GM23248 (cell line): ENCODE data around the gene NAT14. TPM values are rescaled to one million over a fixed set of nuclear protein-coding genes. Genes with fewer than 3 reads are reported as not detected.

Source experiments
- DNase-seq: peaks from one replicate; pipeline ENCODE4 v3.0.0-alpha.2; 2015
- H2AFZ ChIP-seq: fragments of 200-600 bp; sonication (generic); 2 replicates; pipeline ENCODE4 v1.6.1; 2016; ENCODE audit warnings: antibody characterized with exemption
- H3F3A ChIP-seq: fragments of 200-600 bp; sonication (generic); 2 replicates; pipeline ENCODE4 v1.6.1; 2016; ENCODE audit warnings: mild to moderate bottlenecking, antibody characterized with exemption, mixed run types; ENCODE audit not compliant: insufficient read depth
- H3K27ac ChIP-seq: fragments of 200-600 bp; sonication (generic); 2 replicates; pipeline ENCODE4 v1.5.1; 2016; ENCODE audit warnings: mild to moderate bottlenecking
- H3K27me3 ChIP-seq: fragments of 200-600 bp; sonication (generic); replicated peaks from 2 replicates; pipeline ENCODE4 v1.6.1; 2016; ENCODE audit warnings: mild to moderate bottlenecking; ENCODE audit not compliant: insufficient read depth
- H3K36me3 ChIP-seq: fragments of 200-600 bp; sonication (generic); 2 replicates; pipeline ENCODE4 v1.6.1; 2016; ENCODE audit warnings: low read depth, mild to moderate bottlenecking
- H3K4me1 ChIP-seq: fragments of 200-600 bp; sonication (generic); 2 replicates; pipeline ENCODE4 v1.6.1; 2016; ENCODE audit warnings: mild to moderate bottlenecking; ENCODE audit not compliant: insufficient read depth
- H3K4me2 ChIP-seq: fragments of 200-600 bp; sonication (generic); one replicate; pipeline ENCODE4 v1.6.1; 2016; ENCODE audit warnings: mild to moderate bottlenecking; ENCODE audit not compliant: unreplicated experiment
- H3K4me3 ChIP-seq: fragments of 200-600 bp; sonication (generic); 2 replicates; pipeline ENCODE4 v1.5.1; 2016; ENCODE audit warnings: mild to moderate bottlenecking
- H3K79me2 ChIP-seq: fragments of 200-600 bp; sonication (generic); 2 replicates; pipeline ENCODE4 v1.6.1; 2016; ENCODE audit warnings: mild to moderate bottlenecking; ENCODE audit not compliant: insufficient read depth
- H3K9ac ChIP-seq: fragments of 200-600 bp; sonication (generic); 2 replicates; pipeline ENCODE4 v1.6.1; 2016; ENCODE audit warnings: mild to moderate bottlenecking
- H3K9me2 ChIP-seq: fragments of 200-600 bp; sonication (generic); 2 replicates; pipeline ENCODE4 v1.6.1; 2016; ENCODE audit warnings: mixed run types, mild to moderate bottlenecking, moderate library complexity; ENCODE audit not compliant: insufficient read depth
- H3K9me3 ChIP-seq: fragments of 200-600 bp; sonication (generic); one replicate; pipeline ENCODE4 v1.6.1; 2017; ENCODE audit warnings: low read depth
- H4K20me1 ChIP-seq: fragments of 200-600 bp; sonication (generic); 2 replicates; pipeline ENCODE4 v1.6.0; 2016; ENCODE audit not compliant: insufficient read depth
- EZH2 ChIP-seq: fragments of 200-600 bp; sonication (generic); IDR thresholded peaks from 2 replicates; pipeline ENCODE4 v1.6.1; 2018; ENCODE audit warnings: antibody characterized with exemption, mild to moderate bottlenecking; ENCODE audit not compliant: insufficient read depth, poor library complexity, severe bottlenecking
- EZH2phosphoT487 ChIP-seq: fragments of 200-600 bp; sonication (generic); IDR thresholded peaks from 2 replicates; pipeline ENCODE4 v1.6.1; 2018; ENCODE audit warnings: antibody characterized with exemption, moderate library complexity, mild to moderate bottlenecking, low read depth; ENCODE audit not compliant: insufficient read depth
- WGBS, 2 experiments: methylation state at CpG; one replicate each; pipeline ENCODE4 v1.1.6; 2015 to 2017; ENCODE audit warnings: low lambda C conversion rate in 2 of 2, low coverage in 1 of 2; ENCODE audit errors: missing lambda C conversion rate in 2 of 2; 5-methylcytosine and 5-hydroxymethylcytosine counted together
- in situ Hi-C: fragments of 300-500 bp; cut with MboI; formaldehyde crosslinking; loops from 2 replicates; pipeline ENCODE4 v1.15.0; 2020
- polyA plus RNA-seq: library from polyadenylated mRNA; unstranded; fragments of >200 nt; fragmentation: Nextera tagmentation; extraction: Ambion mirVana; gene quantifications from 2 replicates; pipeline ENCODE4 v1.2.1, GENCODE V29; 2016
- total RNA-seq: library from RNA; depleted of rRNA; stranded (reverse); fragments of >200 nt; shearing (Covaris generic); gene quantifications from 2 replicates; pipeline ENCODE4 v1.2.3, GENCODE V29; 2014

NAT14 gene
- total and polyA plus RNA-seq, 2 experiments from 2014 or later, result 12.0 to 13.4 TPM

DNA sequence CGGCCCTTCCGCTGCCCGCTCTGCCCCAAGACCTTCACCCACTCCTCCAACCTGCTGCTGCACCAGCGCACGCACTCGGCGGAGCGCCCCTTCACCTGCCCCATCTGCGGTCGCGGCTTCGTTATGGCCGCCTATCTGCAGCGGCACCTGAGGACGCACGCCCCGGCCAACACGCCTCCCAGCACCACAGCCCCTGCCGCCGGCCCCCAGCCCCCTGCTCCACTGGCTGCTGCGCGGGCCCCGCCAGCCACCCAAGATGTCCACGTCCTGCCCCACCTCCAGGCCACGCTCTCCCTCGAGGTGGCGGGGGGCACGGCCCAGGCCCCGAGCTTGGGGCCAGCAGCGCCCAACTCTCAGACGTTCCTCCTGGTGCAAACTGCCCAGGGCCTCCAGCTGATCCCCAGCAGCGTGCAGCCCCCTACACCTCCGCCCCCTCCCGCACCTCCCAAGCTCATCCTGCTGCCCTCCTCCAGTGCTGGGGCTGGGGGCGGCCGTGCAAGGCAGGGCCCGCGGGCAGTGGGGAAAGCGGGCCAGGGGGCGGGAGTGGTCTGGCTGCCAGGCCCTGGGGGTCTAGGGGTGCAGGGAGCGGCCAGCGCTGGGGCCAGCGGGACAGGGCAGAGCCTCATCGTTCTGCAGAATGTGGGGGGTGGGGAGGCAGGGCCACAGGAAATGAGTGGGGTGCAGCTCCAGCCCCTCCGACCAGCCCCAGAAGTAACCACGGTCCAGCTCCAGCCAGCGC lies 1.9 kb upstream of the NAT14 start:
- H3K36me3 ChIP-seq, result no peaks in the 10 kb centered on the region
- H3K4me1 ChIP-seq, result peaks cover 21% of the 10 kb centered on the region
- H3F3A ChIP-seq, result peaks cover 12% of the 10 kb centered on the region
- no peaks in the 10 kb centered on the region for H3K27me3 ChIP-seq
- 94 to 95% methylated on average over 16 to 47 of the region's 47 CpGs for WGBS, 2 experiments
- peaks cover 26% of the 10 kb centered on the region for H3K79me2 ChIP-seq
- TF ChIP-seq EZH2phosphoT487 (no peak), EZH2 (no peak)
- no peaks in the 10 kb centered on the region for H3K9me2 ChIP-seq
- H4K20me1 ChIP-seq, result no peaks in the 10 kb centered on the region
- no peak overlapping the region for H3K9ac ChIP-seq
- no peak overlapping the region for H3K27ac ChIP-seq
- no peak overlapping the region for H2AFZ ChIP-seq
- H3K4me2 ChIP-seq, result no peak overlapping the region
- no peak overlapping the region for H3K4me3 ChIP-seq
- in situ Hi-C loops, result no loop called here
- no peak for DNase-seq
- no peaks in the 10 kb centered on the region for H3K9me3 ChIP-seq

DNA sequence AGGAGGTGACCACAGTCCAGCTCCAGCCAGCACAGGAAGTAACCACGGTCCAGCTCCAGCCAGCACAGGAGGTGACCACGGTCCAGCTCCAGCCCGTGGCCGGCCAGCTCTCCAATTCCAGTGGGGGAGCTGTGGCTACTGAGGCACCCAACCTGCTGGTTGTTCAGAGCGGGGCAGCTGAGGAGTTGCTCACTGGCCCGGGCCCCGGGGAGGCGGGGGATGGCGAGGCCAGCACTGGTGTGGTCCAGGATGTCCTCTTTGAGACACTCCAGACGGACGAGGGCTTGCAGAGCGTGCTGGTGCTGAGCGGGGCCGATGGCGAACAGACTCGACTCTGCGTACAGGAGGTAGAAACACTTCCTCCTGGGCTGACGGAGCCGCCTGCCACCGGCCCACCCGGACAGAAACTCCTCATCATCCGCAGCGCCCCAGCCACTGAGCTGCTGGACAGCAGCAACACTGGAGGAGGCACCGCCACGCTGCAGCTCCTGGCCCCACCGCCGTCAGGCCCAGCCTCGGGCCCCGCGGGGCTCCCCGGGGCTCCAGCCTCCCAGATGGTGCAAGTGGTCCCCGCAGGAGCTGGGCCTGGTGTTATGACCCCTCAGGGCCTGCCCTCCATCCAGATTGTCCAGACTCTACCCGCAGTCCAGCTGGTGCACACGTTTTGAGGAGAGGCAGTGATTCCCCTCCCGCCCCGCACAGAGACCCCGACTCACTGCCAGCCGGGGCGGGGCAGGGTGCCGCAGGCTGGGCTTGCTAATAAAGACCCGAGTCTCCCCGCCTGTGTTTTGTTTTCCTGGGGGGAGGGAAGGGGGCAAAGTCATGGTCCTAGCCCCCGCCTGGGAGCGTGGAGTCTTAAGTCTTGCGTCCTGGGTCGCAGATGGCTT lies 1.0 kb upstream of the NAT14 start:
- in situ Hi-C loops, result no loop called here
- Histone ChIP-seq H2AFZ (no peak overlapping the region), H3K9me2 (no peaks in the 10 kb centered on the region), H3K27me3 (no peaks in the 10 kb centered on the region), H3K79me2 (peaks cover 18% of the 10 kb centered on the region), H3K9me3 (no peaks in the 10 kb centered on the region), H3K9ac (peak overlapping the region; percentile 86), H3K36me3 (no peaks in the 10 kb centered on the region), H4K20me1 (no peaks in the 10 kb centered on the region), H3K27ac (peak overlapping the region; percentile 97), H3K4me2 (peak overlapping the region; percentile 81), H3F3A (peaks cover 12% of the 10 kb centered on the region), H3K4me1 (peaks cover 24% of the 10 kb centered on the region), H3K4me3 (peak overlapping the region; percentile 80)
- WGBS, 2 experiments, result 86% methylated on average over 40 to 44 of the region's 46 CpGs
- TF ChIP-seq EZH2phosphoT487, result no peak
- TF ChIP-seq EZH2, result no peak
- no peak for DNase-seq

DNA sequence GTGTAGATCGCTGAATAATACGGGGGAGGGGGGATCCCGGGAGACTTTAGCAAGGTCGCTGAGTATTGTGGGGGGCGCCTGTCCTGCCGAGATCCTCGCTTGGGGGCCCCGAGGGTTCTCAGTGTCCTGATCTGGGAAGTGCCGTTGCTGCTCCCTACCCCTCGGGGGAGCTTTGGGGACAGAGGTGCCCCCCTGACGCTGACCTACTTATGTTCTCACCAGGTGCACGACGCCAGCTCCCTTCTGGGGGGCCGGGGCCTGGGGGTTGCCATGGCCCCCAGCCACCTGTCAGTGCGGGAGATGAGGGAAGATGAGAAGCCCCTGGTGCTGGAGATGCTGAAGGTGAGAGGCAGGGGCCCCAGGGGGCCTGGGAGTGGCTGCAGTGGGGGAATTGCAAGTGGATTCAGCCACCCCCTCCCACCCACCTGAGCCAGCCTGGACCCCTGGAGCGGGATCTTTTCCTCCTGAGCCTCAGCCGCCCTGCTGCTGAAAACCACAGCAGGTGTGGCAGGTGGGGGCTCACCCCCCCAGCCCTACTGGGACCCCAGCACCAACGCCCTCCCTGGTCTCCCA lies 537 bp downstream of the NAT14 start:
- peaks cover 12% of the 10 kb centered on the region for H3F3A ChIP-seq
- WGBS, 2 experiments, result 16 to 23% methylated on average over 11 to 18 of the region's 18 CpGs
- no peaks in the 10 kb centered on the region for H3K9me3 ChIP-seq
- peak; percentile 28 for DNase-seq
- peaks cover 9% of the 10 kb centered on the region; the same call in 1 of the 2 replicates for H3K79me2 ChIP-seq
- no peaks in the 10 kb centered on the region for H3K27me3 ChIP-seq
- H3K4me3 ChIP-seq, result peak overlapping the region; percentile 80
- no peak for TF ChIP-seq EZH2phosphoT487
- no peak for TF ChIP-seq EZH2
- peaks cover 24% of the 10 kb centered on the region for H3K4me1 ChIP-seq
- peak overlapping the region; percentile 81 for H3K4me2 ChIP-seq
- in situ Hi-C loops, result no loop called here
- H2AFZ ChIP-seq, result peak overlapping the region; percentile 65
- H4K20me1 ChIP-seq, result no peaks in the 10 kb centered on the region
- H3K9ac ChIP-seq, result peak overlapping the region; percentile 86
- H3K9me2 ChIP-seq, result no peaks in the 10 kb centered on the region
- H3K36me3 ChIP-seq, result no peaks in the 10 kb centered on the region
- peak overlapping the region; percentile 97 for H3K27ac ChIP-seq
